ENCODE measurements around the gene MZT1. TPM values are rescaled to one million over a fixed set of nuclear protein-coding genes. Genes with fewer than 3 reads are reported as not detected.
A peak's percentile ranks its signal among the peaks of the same experiment; 100 is the strongest.

Gene MZT1
- total RNA-seq, 6 experiments from 2014 or later = 17.1 to 28.9 (median 27.0) TPM

GRCh38 chr13:72757792-72758535, 30.5 kb upstream of the MZT1 start:
- peaks cover 23% of the 10 kb centered on the region for H3K36me3 Mint-ChIP-seq (ENCODE audit: low read depth)
- no peak for DNase-seq
- no peaks in the 10 kb centered on the region for H3K4me1 Mint-ChIP-seq (ENCODE audit: low read depth)
- no peak overlapping the region for H3K27ac Mint-ChIP-seq
- H3K4me3 Mint-ChIP-seq = no peak overlapping the region
- H3K9me3 Mint-ChIP-seq = no peaks in the 10 kb centered on the region
- TF ChIP-seq, protein P1, sequence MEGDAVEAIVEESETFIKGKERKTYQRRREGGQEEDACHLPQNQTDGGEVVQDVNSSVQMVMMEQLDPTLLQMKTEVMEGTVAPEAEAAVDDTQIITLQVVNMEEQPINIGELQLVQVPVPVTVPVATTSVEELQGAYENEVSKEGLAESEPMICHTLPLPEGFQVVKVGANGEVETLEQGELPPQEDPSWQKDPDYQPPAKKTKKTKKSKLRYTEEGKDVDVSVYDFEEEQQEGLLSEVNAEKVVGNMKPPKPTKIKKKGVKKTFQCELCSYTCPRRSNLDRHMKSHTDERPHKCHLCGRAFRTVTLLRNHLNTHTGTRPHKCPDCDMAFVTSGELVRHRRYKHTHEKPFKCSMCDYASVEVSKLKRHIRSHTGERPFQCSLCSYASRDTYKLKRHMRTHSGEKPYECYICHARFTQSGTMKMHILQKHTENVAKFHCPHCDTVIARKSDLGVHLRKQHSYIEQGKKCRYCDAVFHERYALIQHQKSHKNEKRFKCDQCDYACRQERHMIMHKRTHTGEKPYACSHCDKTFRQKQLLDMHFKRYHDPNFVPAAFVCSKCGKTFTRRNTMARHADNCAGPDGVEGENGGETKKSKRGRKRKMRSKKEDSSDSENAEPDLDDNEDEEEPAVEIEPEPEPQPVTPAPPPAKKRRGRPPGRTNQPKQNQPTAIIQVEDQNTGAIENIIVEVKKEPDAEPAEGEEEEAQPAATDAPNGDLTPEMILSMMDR (IDR thresholded peaks at IDR 0.05) = no peak
- no peaks in the 10 kb centered on the region for H3K27me3 Mint-ChIP-seq (ENCODE audit: insufficient read depth)

DNA sequence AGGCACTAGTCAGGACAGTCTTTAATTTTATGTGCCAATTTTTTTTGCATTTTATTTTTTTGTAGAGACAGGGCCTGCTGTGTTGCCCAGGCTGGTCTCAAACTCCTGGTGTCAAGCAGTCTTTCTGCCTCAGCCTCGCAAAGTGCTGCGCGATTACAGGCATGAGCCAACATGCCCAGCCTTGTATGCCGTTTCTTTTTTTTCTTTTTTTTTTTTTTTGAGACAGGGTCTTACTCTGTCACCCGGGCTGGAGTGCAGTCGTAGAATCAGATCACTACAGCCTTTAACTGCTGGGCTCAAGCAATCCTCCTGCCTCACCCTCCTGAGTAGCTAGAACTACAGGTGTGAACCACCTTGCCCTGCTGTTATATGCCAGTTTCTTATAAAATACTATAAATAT, 26.7 kb upstream of the MZT1 start:
- no peak overlapping the region for H3K4me3 Mint-ChIP-seq
- no peak for DNase-seq
- no peaks in the 10 kb centered on the region for H3K4me1 Mint-ChIP-seq (ENCODE audit: low read depth)
- no peaks in the 10 kb centered on the region for H3K27me3 Mint-ChIP-seq (ENCODE audit: insufficient read depth)
- H3K27ac Mint-ChIP-seq = no peak overlapping the region
- H3K36me3 Mint-ChIP-seq (ENCODE audit: low read depth) = peaks cover 35% of the 10 kb centered on the region
- no peaks in the 10 kb centered on the region for H3K9me3 Mint-ChIP-seq
- TF ChIP-seq, protein P1 (IDR thresholded peaks at IDR 0.05) = no peak

DNA sequence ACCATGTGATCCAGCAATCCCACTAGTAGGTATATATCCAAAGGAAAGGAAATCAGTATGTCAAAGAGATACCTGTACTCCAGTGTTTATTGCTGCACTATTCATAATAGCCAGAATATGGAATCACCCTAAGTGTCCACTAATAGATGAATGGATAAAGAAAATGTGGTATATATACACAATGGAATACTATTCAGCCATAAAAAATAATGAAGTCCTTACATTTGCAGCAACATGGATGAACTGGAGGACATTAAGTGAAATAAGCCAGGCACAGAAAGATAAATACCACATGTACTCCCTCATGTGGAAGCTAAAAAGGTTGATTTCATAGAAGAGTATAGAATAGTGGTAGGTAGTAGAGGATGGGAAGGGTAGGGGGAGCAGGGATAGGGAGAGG, 23.8 kb upstream of the MZT1 start:
- no peak overlapping the region for H3K27ac Mint-ChIP-seq
- H3K4me1 Mint-ChIP-seq (ENCODE audit: low read depth) = no peaks in the 10 kb centered on the region
- peaks cover 37% of the 10 kb centered on the region for H3K36me3 Mint-ChIP-seq (ENCODE audit: low read depth)
- H3K4me3 Mint-ChIP-seq = no peak overlapping the region; the same call in 1 of the 2 replicates
- H3K27me3 Mint-ChIP-seq (ENCODE audit: insufficient read depth) = no peaks in the 10 kb centered on the region
- TF ChIP-seq, protein P1 (IDR thresholded peaks at IDR 0.05) = no peak
- H3K9me3 Mint-ChIP-seq = no peaks in the 10 kb centered on the region
- no peak for DNase-seq

DNA sequence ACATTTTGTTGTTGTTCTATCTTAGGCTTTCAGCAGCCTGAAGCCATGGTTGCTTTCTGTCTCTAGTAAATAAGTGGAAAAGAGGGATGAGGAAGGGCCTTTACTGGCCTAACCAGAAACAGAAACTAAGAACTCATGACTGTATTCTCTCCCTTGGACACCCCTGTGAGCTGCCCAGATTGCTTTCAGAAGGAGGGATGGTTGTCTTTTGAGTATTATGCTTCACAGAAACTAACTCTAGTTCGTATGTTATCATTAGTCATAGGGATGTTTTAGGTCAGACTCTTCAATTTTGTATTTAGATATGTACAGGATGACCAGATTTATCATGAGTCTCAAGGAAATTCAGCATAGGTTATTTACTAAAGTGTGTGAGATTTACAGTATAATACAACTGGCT, 17.8 kb upstream of the MZT1 start:
- DNase-seq = no peak
- no peaks in the 10 kb centered on the region for H3K4me1 Mint-ChIP-seq (ENCODE audit: low read depth)
- H3K27me3 Mint-ChIP-seq (ENCODE audit: insufficient read depth) = no peaks in the 10 kb centered on the region

DNA sequence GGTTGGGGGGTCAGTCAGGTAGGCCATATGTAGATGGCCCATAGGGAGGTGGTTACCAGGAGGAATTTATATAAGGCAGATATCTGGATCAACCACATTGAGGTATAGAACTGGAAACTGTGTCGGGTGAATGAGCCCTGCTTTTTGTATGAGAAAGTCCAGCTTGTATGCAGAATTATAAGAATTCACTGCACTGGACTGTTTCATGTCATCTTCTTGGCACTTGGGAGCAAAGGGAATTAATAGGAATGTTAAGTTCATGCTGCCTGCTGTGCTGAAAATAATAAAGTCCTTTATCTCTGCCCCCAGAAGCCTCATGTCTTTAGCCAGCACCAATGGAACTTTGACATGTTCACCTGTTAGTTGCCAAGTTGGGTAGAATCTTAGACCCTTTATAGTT, 12.6 kb upstream of the MZT1 start:
- Mint-ChIP-seq H3K4me1 (ENCODE audit: low read depth) (no peaks in the 10 kb centered on the region), H3K9me3 (no peaks in the 10 kb centered on the region), H3K36me3 (ENCODE audit: low read depth) (peaks cover 12% of the 10 kb centered on the region)

More for the DNA sequence above, 17.8 kb upstream of the MZT1 start:
- TF ChIP-seq, protein P1 (IDR thresholded peaks at IDR 0.05) = no peak
- Mint-ChIP-seq H3K4me3 (no peak overlapping the region), H3K36me3 (ENCODE audit: low read depth) (peaks cover 7% of the 10 kb centered on the region), H3K27ac (peak overlapping the region; percentile 48; the same call in 1 of the 2 replicates), H3K9me3 (no peaks in the 10 kb centered on the region)

More for the DNA sequence above, 12.6 kb upstream of the MZT1 start:
- H3K4me3 Mint-ChIP-seq = no peak overlapping the region
- TF ChIP-seq, protein P1 (IDR thresholded peaks at IDR 0.05) = no peak
- no peak for DNase-seq
- no peaks in the 10 kb centered on the region for H3K27me3 Mint-ChIP-seq (ENCODE audit: insufficient read depth)
- H3K27ac Mint-ChIP-seq = no peak overlapping the region

Measured in HFFc6 (cell line).